GM10847 (cell line): ENCODE data around the gene DTNB.

ENCODE experiments used
- POLR2A ChIP-seq: IDR thresholded peaks from 2 replicates; pipeline ENCODE4 v1.6.1; 2011; ENCODE audit not compliant: insufficient read length; ENCODE audit errors: extremely low read depth

Gene DTNB

GRCh38 chr2:25673300-25674076 lies at the start of gene DTNB:
Gene DTNB (minus strand): TSS chr2:25673577. CDS start chr2:25652660, 20,917 bp downstream.
- peak; percentile 25 for TF ChIP-seq POLR2A

GRCh38 chr2:25722224-25722623 lies 48.8 kb upstream of the DTNB start:
- no peak for TF ChIP-seq POLR2A

- no peak for TF ChIP-seq POLR2A
Observed at GRCh38 chr2:25720575-25720974, 47.2 kb upstream of the DTNB start.

GRCh38 chr2:25714740-25715139 lies 41.4 kb upstream of the DTNB start:
- TF ChIP-seq POLR2A: no peak

GRCh38 chr2:25712455-25712854 lies 39.1 kb upstream of the DTNB start:
- no peak for TF ChIP-seq POLR2A

- TF ChIP-seq POLR2A: no peak
Observed at GRCh38 chr2:25711675-25712354, 38.4 kb upstream of the DTNB start.

- TF ChIP-seq POLR2A: no peak
Observed at GRCh38 chr2:25710750-25711149, 37.4 kb upstream of the DTNB start.

- TF ChIP-seq POLR2A: no peak
Observed at GRCh38 chr2:25709349-25709748, 36.0 kb upstream of the DTNB start.

- no peak for TF ChIP-seq POLR2A
Observed at GRCh38 chr2:25707927-25708590, 34.7 kb upstream of the DTNB start.

- TF ChIP-seq POLR2A: no peak
Observed at GRCh38 chr2:25701801-25702200, 28.4 kb upstream of the DTNB start.

- TF ChIP-seq POLR2A: no peak
Observed at GRCh38 chr2:25700221-25700660, 26.9 kb upstream of the DTNB start.

GRCh38 chr2:25699216-25699615 lies 25.8 kb upstream of the DTNB start:
- no peak for TF ChIP-seq POLR2A

- TF ChIP-seq POLR2A: no peak
Observed at GRCh38 chr2:25698752-25699151, 25.4 kb upstream of the DTNB start.

- TF ChIP-seq POLR2A: no peak
Observed at GRCh38 chr2:25697559-25698341, 24.4 kb upstream of the DTNB start.

- TF ChIP-seq POLR2A: no peak
Observed at GRCh38 chr2:25692737-25693445, 19.5 kb upstream of the DTNB start.

GRCh38 chr2:25692143-25692542 lies 18.8 kb upstream of the DTNB start:
- no peak for TF ChIP-seq POLR2A
